COLO668 (cell line): Measurements from ENCODE around the gene SLC25A43.
"Not testable (repeated sequence)": the region's sequence is repeated elsewhere in the genome, so short reads cannot be mapped to it uniquely, and the experiment has no call there.

Experiments used
- DNase-seq: peaks from one replicate; lab custom pipeline; 2025; ENCODE audit not compliant: unreplicated experiment; lab: John Stamatoyannopoulos, UW

Gene SLC25A43

GRCh38 chrX:119467842-119468550, 68.9 kb downstream of the SLC25A43 start, which contains the start of gene SLC25A5:
SLC25A5 (plus strand) TSS chrX:119468444; CDS start chrX:119468516, 72 bp downstream.
- peak; percentile 91 for DNase-seq

- DNase-seq: peak; percentile 92
These were observed 69.6 kb downstream of the SLC25A43 start for GRCh38 chrX:119468551-119469312.

GRCh38 chrX:119469313-119469635, 70.1 kb downstream of the SLC25A43 start:
- no peak for DNase-seq

- no peak for DNase-seq
These were observed 75.7 kb downstream of the SLC25A43 start for GRCh38 chrX:119474615-119475388.

GRCh38 chrX:119475389-119476101, 76.4 kb downstream of the SLC25A43 start:
- DNase-seq: no peak

- DNase-seq: no peak
These were observed 78.7 kb downstream of the SLC25A43 start for GRCh38 chrX:119477812-119478232.

GRCh38 chrX:119478504-119478903, 79.4 kb downstream of the SLC25A43 start:
- no peak for DNase-seq

GRCh38 chrX:119479845-119480244, 80.7 kb downstream of the SLC25A43 start:
- no peak for DNase-seq

- no peak for DNase-seq
These were observed 82.2 kb downstream of the SLC25A43 start for GRCh38 chrX:119481323-119481801.

GRCh38 chrX:119482041-119482440, 82.9 kb downstream of the SLC25A43 start:
- no peak for DNase-seq

GRCh38 chrX:119482481-119483480, 83.6 kb downstream of the SLC25A43 start:
- peak; percentile 68 for DNase-seq

GRCh38 chrX:119486745-119487144, 87.6 kb downstream of the SLC25A43 start:
- DNase-seq: no peak

GRCh38 chrX:119487766-119488165, 88.6 kb downstream of the SLC25A43 start:
- not testable (repeated sequence) for DNase-seq

- DNase-seq: peak; percentile 30
These were observed 89.6 kb downstream of the SLC25A43 start for GRCh38 chrX:119488749-119489148.

- no peak for DNase-seq
These were observed 90.3 kb downstream of the SLC25A43 start for GRCh38 chrX:119489212-119490074.

- DNase-seq: no peak
These were observed 93.3 kb downstream of the SLC25A43 start for GRCh38 chrX:119492463-119492862.

GRCh38 chrX:119493851-119494495, 94.8 kb downstream of the SLC25A43 start:
- not testable (repeated sequence) for DNase-seq
